ENCODE data around the gene STIL. TPM values are rescaled to one million over a fixed set of nuclear protein-coding genes. Genes with fewer than 3 reads are reported as not detected.

STIL gene
- 24.0 to 29.7 TPM (median 24.1 TPM) in 3 replicates for total RNA-seq (2021)
- Bru-seq, nascent RNA = percentile 81 among the genes with signal in this experiment
- long read RNA-seq, experiment 1, full-length matches to known transcripts = 8 of 117 reads
- long read RNA-seq, experiment 1, partial matches to known transcripts = 26 of 117 reads
- long read RNA-seq, experiment 1, other reads (novel, unspliced or antisense) = 83 of 117 reads
- long read RNA-seq, experiment 2, partial matches to known transcripts = 1 of 25 reads
- long read RNA-seq, experiment 2, other reads (novel, unspliced or antisense) = 24 of 25 reads
- long read RNA-seq, experiment 3, partial matches to known transcripts = 6 of 7 reads
- long read RNA-seq, experiment 3, other reads (novel, unspliced or antisense) = 1 of 7 reads

- Mint-ChIP-seq H3K4me3 (peak within 1 kb of the TSS; percentile 99), H3K4me1 (peaks cover 18% of the 10 kb centered on the region), H3K9me3 (no peaks in the 10 kb centered on the region), H3K27me3 (ENCODE audit: low read depth) (peaks cover 3% of the 10 kb centered on the region; the same call in 1 of the 2 replicates), H3K36me3 (peaks cover 21% of the 10 kb centered on the region), H3K27ac (peak within 1 kb of the TSS; percentile 99)
- ChIA-PET CTCF (interaction anchor here (0.7 to 1.8 kb wide), 11 partner anchors 9 to 135 kb away, joined by 3 to 15 read pairs (median 5); partner anchors contain the start of genes CMPK1 and FOXD2), POLR2A (interaction anchor here (0.5 to 1.8 kb wide), 12 partner anchors 9 to 640 kb away, joined by 3 to 21 read pairs (median 4); partner anchors contain the start of gene CMPK1)
- DNase-seq (ENCODE audit: low spot score) (peak; percentile 99), ATAC-seq (peak; percentile 97)
- TF ChIP-seq, protein P1, sequence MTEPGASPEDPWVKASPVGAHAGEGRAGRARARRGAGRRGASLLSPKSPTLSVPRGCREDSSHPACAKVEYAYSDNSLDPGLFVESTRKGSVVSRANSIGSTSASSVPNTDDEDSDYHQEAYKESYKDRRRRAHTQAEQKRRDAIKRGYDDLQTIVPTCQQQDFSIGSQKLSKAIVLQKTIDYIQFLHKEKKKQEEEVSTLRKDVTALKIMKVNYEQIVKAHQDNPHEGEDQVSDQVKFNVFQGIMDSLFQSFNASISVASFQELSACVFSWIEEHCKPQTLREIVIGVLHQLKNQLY (CRISPR knock-in tag; IDR thresholded peaks at IDR 0.05) = 0 out of 2 replicates have a peak, but pooled peaks have one; percentile 60
- TF ChIP-seq SP1 (CRISPR knock-in tag; conservative IDR thresholded peaks at IDR 0.05) (peak; percentile 74), HMGA2 (CRISPR knock-in tag; IDR thresholded peaks at IDR 0.05) (no peak), AR (CRISPR knock-in tag; IDR thresholded peaks at IDR 0.05) (peak; percentile 58; the same call in 1 of the 2 replicates), KAT7 (CRISPR knock-in tag; IDR thresholded peaks at IDR 0.05; ENCODE audit: borderline replicate concordance) (0 out of 2 replicates have a peak, but pooled peaks have one; percentile 43), E2F4 (CRISPR knock-in tag; IDR thresholded peaks at IDR 0.05; ENCODE audit: borderline replicate concordance, low read depth) (peak; percentile 93), GABPB1 (CRISPR knock-in tag; IDR thresholded peaks at IDR 0.05) (peak; percentile 59), ZNF317 (CRISPR knock-in tag; IDR thresholded peaks at IDR 0.05; ENCODE audit: borderline replicate concordance, low read depth) (peak; percentile 48; the same call in 1 of the 2 replicates), NFYB (CRISPR knock-in tag; conservative IDR thresholded peaks at IDR 0.05; ENCODE audit: low read depth) (peak; percentile 92), RORB (CRISPR knock-in tag; IDR thresholded peaks at IDR 0.05) (no peak), ETV6 (CRISPR knock-in tag; IDR thresholded peaks at IDR 0.05) (peak; percentile 72), IRF2 (CRISPR knock-in tag; IDR thresholded peaks at IDR 0.05; ENCODE audit: borderline replicate concordance, low read depth) (no peak), FOXK1 (CRISPR knock-in tag; IDR thresholded peaks at IDR 0.05) (peak; percentile 61; the same call in 1 of the 2 replicates), JAZF1 (CRISPR knock-in tag; IDR thresholded peaks at IDR 0.05) (no peak), MYBL2 (CRISPR knock-in tag; IDR thresholded peaks at IDR 0.05) (peak; percentile 99), ESRRA (CRISPR knock-in tag; IDR thresholded peaks at IDR 0.05; ENCODE audit: borderline replicate concordance) (peak; percentile 84; the same call in 1 of the 2 replicates), E2F1 (CRISPR knock-in tag; IDR thresholded peaks at IDR 0.05) (no peak)
- TF ChIP-seq, protein P2, sequence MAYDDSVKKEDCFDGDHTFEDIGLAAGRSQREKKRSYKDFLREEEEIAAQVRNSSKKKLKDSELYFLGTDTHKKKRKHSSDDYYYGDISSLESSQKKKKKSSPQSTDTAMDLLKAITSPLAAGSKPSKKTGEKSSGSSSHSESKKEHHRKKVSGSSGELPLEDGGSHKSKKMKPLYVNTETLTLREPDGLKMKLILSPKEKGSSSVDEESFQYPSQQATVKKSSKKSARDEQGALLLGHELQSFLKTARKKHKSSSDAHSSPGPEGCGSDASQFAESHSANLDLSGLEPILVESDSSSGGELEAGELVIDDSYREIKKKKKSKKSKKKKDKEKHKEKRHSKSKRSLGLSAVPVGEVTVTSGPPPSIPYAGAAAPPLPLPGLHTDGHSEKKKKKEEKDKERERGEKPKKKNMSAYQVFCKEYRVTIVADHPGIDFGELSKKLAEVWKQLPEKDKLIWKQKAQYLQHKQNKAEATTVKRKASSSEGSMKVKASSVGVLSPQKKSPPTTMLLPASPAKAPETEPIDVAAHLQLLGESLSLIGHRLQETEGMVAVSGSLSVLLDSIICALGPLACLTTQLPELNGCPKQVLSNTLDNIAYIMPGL (CRISPR knock-in tag; IDR thresholded peaks at IDR 0.05) = peak; percentile 72; the same call in 1 of the 2 replicates
- TF ChIP-seq, protein P3, sequence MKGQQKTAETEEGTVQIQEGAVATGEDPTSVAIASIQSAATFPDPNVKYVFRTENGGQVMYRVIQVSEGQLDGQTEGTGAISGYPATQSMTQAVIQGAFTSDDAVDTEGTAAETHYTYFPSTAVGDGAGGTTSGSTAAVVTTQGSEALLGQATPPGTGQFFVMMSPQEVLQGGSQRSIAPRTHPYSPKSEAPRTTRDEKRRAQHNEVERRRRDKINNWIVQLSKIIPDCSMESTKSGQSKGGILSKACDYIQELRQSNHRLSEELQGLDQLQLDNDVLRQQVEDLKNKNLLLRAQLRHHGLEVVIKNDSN (CRISPR knock-in tag; IDR thresholded peaks at IDR 0.05) = peak; percentile 45; the same call in 1 of the 2 replicates
- TF ChIP-seq, protein P4, sequence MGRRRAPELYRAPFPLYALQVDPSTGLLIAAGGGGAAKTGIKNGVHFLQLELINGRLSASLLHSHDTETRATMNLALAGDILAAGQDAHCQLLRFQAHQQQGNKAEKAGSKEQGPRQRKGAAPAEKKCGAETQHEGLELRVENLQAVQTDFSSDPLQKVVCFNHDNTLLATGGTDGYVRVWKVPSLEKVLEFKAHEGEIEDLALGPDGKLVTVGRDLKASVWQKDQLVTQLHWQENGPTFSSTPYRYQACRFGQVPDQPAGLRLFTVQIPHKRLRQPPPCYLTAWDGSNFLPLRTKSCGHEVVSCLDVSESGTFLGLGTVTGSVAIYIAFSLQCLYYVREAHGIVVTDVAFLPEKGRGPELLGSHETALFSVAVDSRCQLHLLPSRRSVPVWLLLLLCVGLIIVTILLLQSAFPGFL (CRISPR knock-in tag; IDR thresholded peaks at IDR 0.05; ENCODE audit: borderline replicate concordance) = peak; percentile 60; the same call in 1 of the 2 replicates
- TF ChIP-seq, protein P5, sequence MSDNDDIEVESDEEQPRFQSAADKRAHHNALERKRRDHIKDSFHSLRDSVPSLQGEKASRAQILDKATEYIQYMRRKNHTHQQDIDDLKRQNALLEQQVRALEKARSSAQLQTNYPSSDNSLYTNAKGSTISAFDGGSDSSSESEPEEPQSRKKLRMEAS (CRISPR knock-in tag; IDR thresholded peaks at IDR 0.05) = peak; percentile 70; the same call in 1 of the 2 replicates
- TF ChIP-seq, protein P6, sequence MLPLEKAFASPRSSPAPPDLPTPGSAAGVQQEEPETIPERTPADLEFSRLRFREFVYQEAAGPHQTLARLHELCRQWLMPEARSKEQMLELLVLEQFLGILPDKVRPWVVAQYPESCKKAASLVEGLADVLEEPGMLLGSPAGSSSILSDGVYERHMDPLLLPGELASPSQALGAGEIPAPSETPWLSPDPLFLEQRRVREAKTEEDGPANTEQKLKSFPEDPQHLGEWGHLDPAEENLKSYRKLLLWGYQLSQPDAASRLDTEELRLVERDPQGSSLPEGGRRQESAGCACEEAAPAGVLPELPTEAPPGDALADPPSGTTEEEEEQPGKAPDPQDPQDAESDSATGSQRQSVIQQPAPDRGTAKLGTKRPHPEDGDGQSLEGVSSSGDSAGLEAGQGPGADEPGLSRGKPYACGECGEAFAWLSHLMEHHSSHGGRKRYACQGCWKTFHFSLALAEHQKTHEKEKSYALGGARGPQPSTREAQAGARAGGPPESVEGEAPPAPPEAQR (CRISPR knock-in tag; IDR thresholded peaks at IDR 0.05) = no peak
Observed at GRCh38 chr1:47313915-47314664, at the start of gene STIL. Gene STIL, minus strand, starts transcription at chr1:47314147. Its CDS starts 3,828 bp downstream, at chr1:47310319.
